Activated T-cell treated with anti-CD3 and anti-CD28 coated beads for 4 hours (primary cell): ENCODE measurements around the gene MED20.
"Not testable (repeated sequence)": the region's sequence is repeated elsewhere in the genome, so short reads cannot be mapped to it uniquely, and the experiment has no call there.

Experiments
- DNase-seq: peaks from one replicate; pipeline ENCODE4 v3.0.0-alpha.2; 2020

Gene MED20, protein sequence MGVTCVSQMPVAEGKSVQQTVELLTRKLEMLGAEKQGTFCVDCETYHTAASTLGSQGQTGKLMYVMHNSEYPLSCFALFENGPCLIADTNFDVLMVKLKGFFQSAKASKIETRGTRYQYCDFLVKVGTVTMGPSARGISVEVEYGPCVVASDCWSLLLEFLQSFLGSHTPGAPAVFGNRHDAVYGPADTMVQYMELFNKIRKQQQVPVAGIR

DNA sequence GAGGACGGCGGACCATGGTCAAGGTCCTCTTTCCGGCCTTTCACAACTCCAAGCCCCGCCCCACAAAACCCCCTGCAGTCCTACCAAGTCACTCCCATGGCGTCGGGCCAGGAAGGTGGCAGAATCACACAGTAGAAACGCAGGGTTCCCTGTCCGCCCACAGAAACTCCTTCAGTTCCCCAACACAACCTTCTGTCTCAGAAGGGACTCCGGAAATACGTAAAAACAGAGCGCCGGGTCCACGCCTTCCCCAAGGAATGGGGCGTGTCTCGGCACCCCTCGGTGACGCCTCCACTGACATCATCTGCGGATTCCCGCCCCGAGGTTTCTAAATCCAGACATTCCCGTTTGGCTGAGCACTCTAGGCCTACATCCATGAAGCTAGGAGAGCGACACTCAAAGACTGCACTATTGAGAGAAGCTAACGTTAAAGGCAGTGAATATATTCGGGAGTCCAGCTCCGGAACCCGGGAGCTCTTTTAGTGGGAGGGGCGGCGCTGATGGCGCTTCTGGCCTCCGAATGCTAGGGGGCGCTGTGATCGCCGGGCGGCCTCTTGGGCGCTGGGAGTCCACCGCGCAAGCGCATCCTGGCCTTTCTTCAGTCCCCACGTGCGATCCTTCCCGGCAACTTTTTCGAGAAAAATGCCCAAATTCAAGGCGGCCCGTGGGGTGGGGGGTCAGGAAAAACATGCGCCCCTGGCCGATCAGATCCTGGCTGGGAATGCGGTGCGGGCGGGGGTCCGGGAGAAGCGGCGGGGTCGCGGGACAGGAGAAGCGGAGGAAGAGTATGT is at the start of gene MED20, which contains the start of gene BYSL:
TSS of gene MED20 (minus strand) at position 219 of the 791 bp plus-strand sequence. CDS start at position 98, 121 bp downstream.
TSS of gene BYSL (plus strand) at position 579 of the 791 bp plus-strand sequence. CDS start at position 643, 64 bp downstream.
- DNase-seq: peak; percentile 93

DNA sequence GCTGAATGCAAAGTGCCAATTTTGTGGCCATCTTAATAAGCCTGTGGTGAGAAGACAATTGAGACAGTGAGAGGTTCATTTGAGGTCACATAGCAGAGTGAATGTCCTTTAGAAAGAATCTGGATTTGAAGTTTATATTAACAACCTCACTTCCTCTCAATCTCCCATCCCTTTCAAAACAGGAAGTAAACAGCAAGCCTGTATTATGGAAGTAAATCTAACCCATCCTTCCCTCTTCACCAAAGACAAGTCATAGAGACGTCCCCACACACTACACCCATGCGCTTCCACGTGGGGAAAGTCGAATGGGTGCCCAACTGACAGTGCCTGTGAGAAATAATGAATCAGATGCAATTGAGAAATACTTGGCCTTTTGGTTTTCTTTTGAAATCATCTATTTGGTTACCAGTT is 49.5 kb upstream of the MED20 start:
- DNase-seq: peak; percentile 36

DNA sequence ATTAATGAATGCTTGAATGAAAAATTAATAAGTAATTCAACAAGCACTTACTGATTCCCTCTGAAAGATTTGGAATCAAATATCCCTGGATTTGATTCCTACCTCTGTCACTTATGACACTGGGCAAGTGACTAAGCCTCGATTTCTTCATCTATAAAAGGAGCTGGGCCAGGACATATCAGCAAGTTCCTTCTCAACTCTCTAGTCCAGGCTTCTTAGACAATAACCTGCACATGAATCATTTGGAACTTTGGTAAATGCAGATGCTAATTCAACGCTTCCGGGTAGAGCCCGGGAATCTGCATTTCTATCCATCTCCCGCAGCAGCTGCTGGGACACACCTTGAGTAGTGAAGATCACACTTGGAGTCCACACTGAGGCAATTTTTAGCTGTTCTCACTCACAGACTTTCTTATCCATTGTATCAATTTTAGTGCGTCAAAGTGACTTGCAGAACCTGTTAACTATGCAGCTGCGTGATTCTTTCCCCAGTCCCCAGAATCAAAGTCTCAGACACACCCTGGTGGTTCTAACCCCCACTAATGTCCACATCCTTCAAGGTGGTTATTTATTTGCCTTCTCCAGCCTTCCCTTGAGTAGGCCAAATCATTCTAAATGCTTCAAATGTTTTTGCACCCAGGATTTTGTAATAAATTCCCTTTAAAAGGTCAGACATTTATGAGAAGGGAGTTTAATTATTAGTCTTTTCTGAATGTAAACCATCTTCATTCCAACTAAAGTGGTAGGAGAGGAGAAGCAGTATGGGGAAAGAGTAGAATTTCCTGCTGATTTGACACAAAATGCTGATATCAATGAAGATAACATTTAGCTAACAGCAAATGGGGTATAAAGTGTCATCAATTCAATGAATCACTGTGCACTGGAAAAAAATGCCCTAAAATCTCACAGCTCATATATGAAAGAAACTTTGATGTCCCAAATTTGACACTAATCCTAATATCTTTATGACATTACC is 46.7 kb upstream of the MED20 start:
- DNase-seq: no peak

DNA sequence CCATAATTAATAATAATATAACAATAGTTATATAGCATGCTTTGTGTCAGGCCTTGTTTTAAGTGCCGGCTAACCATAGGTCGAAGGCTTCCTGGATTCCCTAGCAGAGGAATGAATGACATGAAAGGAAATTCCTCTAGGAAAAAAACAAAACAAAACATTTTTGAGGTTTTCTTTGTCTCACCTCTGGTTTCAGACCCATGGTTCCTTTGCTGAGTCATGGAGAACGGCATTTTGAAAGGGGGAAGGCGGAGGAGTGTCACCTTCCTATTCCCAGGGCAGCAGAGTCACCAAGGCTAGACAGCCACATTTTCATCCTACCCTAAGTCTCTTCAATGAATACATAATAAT is 46.0 kb upstream of the MED20 start:
- no peak for DNase-seq

DNA sequence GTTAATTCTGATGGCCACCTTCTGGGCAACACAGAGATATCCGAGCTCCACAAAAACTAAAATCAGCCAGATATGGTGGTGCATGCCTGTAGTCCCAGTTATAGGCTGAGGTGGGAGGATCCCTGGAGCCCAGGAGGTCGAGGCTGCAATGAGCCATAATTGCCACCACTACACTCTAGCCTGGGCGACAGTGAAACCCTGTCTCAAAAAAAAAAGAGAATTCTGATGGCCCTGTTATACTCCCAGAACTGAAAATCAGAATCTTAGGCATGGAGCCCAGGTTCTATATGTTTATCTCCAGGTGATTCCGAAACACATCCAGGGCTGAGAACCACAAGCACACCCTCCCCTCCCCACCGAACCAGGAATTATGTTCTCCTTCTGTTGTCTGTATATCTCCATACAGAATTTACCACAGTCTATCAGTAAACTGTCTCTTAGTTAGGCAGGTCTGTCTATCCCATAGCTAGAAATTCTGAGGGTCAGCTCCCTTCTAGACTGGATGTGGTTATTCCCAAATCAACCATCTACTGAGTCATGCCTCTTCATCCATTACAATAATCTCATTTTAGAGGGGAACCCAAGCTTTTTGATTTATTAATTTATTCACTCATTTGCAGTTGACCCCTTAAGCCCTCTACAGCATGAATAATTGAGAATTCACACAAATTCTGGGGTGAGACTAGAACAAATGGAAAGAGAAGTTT is 45.4 kb upstream of the MED20 start:
- no peak for DNase-seq

DNA sequence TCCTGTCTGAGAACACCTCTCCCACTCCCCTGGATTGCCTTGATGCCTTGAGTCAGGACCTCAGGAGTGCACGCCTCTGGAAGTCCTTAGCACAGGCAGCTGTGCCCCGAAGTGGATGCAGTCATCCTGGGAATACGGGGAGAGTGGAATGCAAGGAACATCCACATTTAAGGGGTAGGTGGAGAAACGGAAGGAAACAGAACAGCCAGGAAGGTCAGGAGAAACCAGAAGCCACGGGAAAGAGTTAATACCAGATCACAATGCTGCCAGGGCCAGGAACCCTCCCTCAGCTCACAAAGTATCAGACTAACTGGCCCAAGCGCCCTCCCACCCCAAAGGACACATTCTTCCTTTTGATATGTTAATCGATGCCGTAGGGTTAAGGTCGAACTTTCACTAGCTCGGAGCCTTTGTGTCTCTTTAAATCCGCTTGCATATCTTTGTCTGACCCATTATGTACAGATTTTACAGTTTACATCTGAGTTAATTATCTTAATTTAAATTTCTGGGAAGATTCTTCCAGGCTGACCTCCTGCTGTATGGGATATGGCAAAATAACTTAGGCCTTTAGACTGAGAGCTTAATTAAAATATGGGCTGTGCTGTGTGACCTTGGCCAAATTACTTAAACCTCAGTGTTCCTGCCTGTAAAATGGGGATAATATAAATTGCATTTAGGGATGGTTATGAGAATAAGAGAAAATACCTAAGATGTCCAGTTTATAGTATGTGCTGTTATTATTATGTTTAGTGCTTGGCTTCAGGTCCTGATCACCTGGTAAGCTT is 44.7 kb upstream of the MED20 start:
- DNase-seq: no peak

DNA sequence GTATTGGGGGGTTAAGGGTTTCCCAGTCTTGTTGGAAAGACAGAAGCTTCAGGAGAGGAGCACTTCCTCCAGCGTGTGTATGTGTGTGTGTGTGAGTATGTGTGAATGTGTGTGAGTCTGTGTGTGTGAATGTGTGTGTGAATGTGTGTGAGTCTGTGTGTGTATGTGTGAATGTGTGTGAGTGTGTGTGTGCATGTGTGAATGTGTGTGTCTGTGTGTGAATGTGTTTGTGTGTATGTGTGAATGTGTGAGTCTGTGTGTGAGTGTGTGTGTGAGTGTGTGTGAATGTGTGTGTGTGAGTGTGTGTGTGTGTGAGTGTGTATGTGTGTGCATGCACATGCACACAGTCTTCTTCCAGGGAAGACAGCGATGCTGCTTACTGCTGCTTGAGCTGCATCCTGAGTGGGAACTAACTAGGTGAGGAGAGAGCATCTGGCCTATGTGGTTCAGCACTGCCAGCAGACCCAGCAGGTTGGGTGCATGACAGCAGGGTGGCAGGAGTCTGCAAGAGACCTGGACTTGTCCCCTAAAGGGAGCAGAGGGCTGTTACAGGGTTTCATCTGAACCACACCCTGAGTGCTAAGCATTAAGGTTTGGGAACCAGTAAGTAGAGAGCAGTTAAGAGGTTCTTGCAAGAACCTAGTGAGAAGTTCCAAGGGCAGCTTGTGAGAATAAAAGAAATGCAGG is 43.4 kb upstream of the MED20 start:
- no peak for DNase-seq

DNA sequence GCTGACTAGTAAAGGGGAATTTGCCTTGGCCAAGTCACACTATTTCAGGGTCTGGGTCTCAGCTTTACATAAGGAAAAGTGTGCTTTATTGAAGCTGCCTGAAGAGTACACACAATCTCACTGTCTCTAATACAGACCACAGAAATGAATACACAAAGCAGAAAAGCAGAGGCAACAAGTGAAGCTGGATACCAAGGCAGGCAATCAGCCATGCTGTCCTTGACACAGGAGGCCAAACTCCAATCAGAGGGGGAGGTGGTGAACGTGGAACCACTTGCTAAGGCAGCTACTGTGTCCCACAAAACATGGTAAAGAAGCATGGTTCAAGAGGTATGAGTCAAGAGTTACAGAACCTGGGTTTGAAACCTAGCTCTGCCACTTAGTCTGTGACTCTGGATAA is 42.4 kb upstream of the MED20 start:
- no peak for DNase-seq

DNA sequence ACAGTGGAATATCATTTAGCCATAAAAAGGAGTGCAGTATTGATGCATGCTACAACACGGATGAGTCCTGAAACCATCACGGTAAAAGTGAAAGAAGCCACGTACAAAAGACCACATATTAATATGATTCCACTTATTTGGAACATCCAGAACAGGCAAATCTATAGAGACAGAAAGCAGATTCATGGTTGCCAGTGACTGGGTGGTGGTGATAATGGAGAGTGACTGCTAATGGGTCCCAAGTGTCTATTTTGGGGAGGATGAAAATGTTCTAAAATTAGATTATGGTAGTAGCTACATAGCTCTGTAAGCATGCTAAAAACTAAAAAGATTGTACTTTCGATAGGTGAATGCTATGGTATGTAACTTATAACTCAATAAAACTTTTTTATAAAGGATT is 39.1 kb upstream of the MED20 start:
- no peak for DNase-seq

DNA sequence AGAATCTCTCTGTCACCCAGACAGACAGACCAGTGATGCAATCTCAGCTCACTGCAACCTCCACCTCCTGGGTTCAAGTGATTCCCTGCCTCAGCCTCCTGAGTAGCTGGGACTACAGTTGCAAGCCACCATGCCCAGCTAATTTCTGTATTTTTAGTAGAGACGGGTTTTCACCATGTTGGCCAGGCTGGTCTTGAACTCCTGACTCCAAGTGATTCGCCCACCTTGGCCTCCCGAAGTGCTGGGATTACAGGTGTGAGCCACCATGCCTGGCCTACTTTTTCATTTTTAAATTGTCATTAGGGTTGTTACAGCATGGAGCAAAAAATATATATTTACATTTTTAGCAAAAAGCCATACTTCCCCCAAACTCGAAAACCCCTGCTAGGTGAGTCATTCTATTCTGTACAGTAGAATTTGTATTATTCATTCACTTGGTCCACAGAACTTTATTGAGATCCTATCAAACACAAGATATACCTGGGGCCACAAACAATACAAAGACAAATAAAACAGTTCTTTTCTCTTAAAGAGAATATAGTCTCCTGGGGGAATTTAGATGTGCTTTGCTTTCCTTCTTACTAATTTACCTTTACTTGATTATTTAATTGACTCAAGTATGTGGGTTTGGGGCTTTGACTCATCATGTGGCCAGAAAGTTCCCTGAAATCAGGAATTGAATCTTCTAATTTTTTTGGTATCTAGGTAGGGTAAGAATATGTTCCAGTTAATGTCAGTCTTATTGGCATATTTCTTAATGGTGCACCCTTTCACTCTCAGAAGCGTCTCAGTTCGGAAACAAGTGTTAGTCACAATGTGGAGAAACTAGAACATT is 37.3 kb upstream of the MED20 start:
- no peak for DNase-seq

DNA sequence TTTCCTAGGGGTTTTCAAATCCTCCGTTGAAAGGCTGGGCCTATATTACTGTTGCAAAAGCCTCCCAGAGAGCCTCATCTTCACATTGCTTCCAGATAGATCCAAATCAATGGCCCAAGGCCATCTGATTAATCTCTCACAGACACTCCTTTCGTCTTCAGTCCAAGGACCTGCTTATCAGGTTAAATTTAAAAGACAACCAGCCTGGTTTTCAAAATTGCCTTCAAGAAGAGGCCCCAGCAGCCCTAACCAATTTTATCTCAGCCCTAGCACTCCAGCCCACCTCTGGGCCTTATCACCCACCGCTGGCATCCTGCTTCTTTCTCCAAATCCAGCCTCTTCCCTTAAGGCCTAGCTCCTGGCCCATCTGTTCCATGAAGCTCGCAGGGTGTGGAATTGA is 36.2 kb upstream of the MED20 start:
- DNase-seq: no peak

DNA sequence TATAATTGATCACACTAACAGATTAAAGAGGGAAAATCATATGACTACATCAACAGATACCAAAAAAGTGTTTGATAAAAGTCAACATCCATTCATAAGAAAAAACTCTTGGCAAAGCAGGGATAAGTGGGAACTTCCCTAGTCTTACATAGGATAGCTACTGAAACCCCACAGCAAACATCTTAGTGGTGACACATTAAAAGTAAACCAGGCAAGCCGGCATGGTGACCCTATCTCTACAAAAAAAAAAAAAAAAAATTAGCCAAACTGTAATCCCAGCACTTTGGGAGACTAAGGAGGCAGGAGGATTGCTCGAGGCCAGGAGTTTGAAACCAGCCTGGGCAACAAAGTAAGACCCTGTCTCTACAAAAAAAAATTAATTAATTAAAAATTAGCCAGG is 34.5 kb upstream of the MED20 start:
- no peak for DNase-seq

DNA sequence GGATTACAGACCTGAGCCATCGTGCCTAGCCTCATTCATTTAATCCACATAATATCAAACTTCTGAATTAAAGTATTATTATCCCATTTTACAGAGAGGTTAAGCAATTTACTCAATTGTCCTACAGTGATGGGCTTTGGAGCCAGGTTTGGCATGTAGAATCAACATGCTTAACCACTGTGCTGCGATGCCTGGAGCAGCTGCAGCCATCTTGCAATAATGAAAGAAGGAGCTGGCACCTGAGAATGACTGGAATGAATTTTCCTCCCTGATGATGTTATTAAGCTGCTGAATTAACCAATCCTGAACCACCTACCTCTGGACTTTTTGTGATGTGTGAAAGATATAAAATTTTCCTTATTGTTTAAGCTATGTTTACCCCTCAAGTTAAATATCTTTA is 33.7 kb upstream of the MED20 start:
- no peak for DNase-seq

DNA sequence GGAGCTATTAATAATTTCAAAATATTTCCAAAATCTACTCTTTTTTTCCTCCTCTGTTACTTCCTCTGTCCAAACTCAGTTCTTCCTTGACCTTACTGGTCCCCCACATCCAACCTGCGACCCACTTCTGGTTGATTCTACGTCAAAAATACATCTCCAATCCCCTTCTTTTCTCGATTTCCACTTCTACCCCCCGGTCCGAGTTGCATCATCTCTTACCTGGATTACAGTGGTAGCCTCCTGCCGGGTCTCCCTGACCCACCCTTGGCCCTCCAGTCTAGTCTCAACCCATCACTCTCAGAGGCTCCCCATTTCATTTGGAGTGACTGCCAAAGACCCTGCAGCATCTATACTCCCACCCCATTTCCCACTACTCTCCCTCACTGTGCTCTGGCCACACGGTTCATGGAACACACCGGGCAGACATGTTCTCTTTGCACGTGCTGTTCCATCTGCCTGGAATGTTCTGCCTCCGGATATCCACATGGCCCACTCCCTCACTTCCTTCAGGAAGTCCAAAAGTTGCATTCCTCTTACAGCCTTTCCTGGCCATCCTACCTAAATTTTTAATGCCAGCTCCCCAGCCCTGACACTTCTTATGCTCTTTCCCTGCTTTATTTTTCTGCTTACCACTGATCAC is 26.8 kb upstream of the MED20 start:
- DNase-seq: no peak

DNA sequence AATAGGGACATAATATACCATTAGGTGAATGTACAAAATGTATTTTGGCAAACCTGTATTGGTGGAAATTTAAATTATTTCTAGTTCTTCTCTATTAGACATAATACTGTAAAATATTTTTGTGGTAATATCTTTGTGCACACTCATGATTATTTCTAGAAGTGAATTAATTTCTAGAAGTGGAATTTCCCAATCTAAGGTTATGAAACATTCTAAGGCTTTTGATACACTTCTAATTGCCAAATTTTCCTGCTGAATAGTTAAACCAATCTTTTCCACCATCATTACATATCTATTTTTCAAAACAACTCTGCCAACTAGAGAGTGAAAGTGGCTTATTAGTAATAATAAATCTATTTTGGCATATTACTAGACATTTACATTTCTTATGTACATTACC is 22.5 kb upstream of the MED20 start:
- no peak for DNase-seq

DNA sequence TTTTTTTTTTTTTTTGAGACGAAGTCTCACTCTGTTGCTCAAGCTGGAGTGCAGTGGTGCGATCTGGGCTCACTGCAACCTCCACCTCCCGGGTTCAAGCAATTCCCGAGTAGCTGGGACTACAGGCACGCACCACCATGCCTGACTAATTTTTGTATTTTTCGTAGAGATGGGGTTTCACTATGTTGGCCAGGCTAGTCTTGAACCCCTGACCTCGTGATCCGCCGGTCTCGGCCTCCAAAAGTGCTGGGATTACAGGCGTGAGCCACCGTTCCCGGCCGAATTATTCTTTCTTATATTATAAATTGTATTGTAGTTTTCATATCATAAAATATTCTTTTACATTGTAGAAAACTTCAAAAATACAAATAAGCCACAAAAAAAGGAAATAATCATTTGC is 21.9 kb upstream of the MED20 start:
- not testable (repeated sequence) for DNase-seq

DNA sequence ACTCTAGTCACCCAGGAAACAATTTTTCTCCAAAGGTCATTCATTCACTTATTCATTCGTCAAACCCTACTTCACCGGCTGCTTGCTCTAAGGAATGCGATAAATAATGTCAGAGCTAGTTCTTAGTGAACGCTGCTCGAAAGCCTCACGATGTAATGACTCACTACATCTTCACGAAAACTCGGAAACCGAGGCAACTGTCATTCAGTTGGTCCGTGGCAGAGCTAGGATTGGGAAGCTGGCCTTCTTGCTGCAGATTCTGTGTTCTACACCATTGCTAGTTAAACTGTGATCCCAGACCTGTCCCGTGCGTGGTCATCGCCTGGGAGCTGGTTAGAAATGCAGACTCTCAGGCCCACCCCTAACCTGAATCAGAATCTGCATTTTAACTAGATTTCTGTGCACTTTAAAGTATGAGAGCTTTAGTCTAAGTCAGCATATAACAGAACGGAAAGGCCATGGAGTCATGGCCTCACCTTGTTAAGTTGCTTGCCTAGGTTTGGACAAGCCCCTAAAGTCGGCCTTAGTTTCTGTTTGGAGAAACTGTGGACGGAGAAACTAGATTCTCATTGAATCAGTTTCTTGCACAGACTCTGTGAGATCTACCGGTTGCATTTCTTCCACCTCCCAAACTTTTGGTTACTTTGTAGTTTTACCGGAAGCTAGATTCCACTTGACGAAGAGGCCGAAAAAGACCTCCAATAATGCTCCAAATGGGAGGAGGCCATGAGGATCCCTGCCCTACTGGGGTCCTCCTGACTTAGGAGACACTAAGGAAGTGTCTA is 21.3 kb upstream of the MED20 start:
- DNase-seq: no peak

DNA sequence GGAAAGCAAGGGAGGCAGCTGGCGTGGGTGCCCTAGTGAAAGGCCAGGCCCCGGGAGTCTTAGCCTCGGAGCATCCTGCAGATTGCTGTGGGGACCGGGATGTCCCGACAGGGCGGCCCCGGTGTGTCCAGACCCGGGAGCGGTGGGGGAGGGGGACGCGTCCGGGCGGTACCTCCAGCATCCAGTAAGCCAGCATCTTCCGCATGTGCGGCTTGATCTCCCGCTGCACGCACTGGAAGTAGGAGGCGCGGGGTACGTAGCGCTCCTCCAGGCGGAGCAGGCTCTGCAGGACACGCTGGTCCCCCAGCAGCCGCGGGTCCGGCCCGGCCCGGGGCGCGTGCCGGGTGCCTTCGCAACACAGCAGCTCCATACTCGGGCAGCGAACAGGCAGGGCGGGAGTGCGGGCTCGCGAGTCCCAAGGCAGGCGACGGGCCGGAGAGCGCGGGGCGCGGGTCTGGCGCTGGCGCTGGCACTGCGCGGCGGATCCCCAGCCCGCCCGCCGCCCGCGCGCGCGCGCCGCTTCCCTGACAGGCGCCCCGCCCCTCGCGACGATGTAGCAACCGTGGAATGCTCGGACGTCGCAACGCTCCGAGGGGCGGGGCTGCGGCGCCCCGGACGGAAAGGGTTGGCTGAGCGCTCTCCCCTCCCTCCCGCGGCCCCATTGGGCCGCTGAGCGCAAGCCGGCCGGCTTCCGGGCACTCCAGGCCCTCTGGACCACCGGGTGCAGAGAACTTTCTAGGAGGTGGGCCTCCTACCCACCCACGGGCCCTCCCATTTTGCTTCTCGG is 20.5 kb upstream of the MED20 start, which contains the start of gene CCND3:
TSS of gene CCND3 (minus strand) at position 529 of the 787 bp plus-strand sequence. CDS start at position 370, 159 bp downstream.
- DNase-seq: peak; percentile 74
